Keratinocyte (primary cell): ENCODE data around the gene CHMP2B. TPM values are rescaled to one million over a fixed set of nuclear protein-coding genes. Genes with fewer than 3 reads are reported as not detected.

Experiments used
- DNase-seq: peaks from one replicate; pipeline ENCODE4 v3.0.0-alpha.2; 2011; ENCODE audit warnings: low read depth, missing footprints, low spot score
- FAIRE-seq: peaks from 2 replicates; lab custom pipeline; 2011; peaks lifted over from hg19 to GRCh38; lab: Jason Lieb, UNC
- H2AFZ ChIP-seq: 2 replicates; pipeline ENCODE4 v1.6.0; 2012; ENCODE audit warnings: low read length, control low read depth, inconsistent platforms; ENCODE audit not compliant: control insufficient read depth
- H3K27ac ChIP-seq: 2 replicates; pipeline ENCODE4 v1.5.1; 2011; ENCODE audit warnings: low read length; ENCODE audit not compliant: control insufficient read depth, insufficient read depth
- H3K27me3 ChIP-seq: 3 replicates; pipeline ENCODE4 v1.6.0; 2011; ENCODE audit warnings: low read length; ENCODE audit not compliant: control insufficient read depth, insufficient read depth; ENCODE audit errors: extremely low read depth
- H3K36me3 ChIP-seq, 2 experiments: 2 replicates in 1 of 2; 3 replicates in 1 of 2; pipeline ENCODE4 v1.5.1; 2011; ENCODE audit warnings: low read length in 2 of 2, mild to moderate bottlenecking in 1 of 2; ENCODE audit not compliant: control insufficient read depth in 2 of 2, insufficient read depth in 2 of 2; ENCODE audit errors: extremely low read depth in 1 of 2
- H3K4me1 ChIP-seq: 3 replicates; pipeline ENCODE4 v1.5.1; 2011; ENCODE audit warnings: low read length; ENCODE audit not compliant: control insufficient read depth, insufficient read depth; ENCODE audit errors: extremely low read depth
- H3K4me2 ChIP-seq: 3 replicates; pipeline ENCODE4 v1.6.0; 2011; ENCODE audit warnings: low read depth, low read length; ENCODE audit not compliant: control insufficient read depth, insufficient read depth; ENCODE audit errors: extremely low read depth
- H3K4me3 ChIP-seq, 3 experiments: fragments of 200-600 bp in 1 of 3; sonication (generic) in 1 of 3; 2 replicates in 2 of 3; 3 replicates in 1 of 3; pipeline ENCODE4 v1.5.1; 2011 to 2016; ENCODE audit warnings: low read length in 3 of 3, mild to moderate bottlenecking in 3 of 3, control low read depth in 2 of 3, inconsistent platforms in 1 of 3, low read depth in 1 of 3, mixed read lengths in 1 of 3, mixed run types in 1 of 3, moderate library complexity in 1 of 3; ENCODE audit not compliant: control insufficient read depth in 2 of 3, insufficient read depth in 2 of 3; ENCODE audit errors: extremely low read depth in 1 of 3
- H3K79me2 ChIP-seq: 2 replicates; pipeline ENCODE4 v1.6.0; 2012; ENCODE audit warnings: low read length; ENCODE audit not compliant: control insufficient read depth, insufficient read depth
- H3K9ac ChIP-seq: 3 replicates; pipeline ENCODE4 v1.6.0; 2011; ENCODE audit warnings: low read length; ENCODE audit not compliant: control insufficient read depth, insufficient read depth; ENCODE audit errors: extremely low read depth
- H3K9me1 ChIP-seq: 3 replicates; pipeline ENCODE4 v1.6.0; 2011; ENCODE audit warnings: low read length; ENCODE audit not compliant: control insufficient read depth, insufficient read depth; ENCODE audit errors: extremely low read depth
- H3K9me3 ChIP-seq: 2 replicates; pipeline ENCODE4 v1.5.1; 2012; ENCODE audit warnings: low read depth, low read length; ENCODE audit not compliant: control insufficient read depth
- H4K20me1 ChIP-seq: 3 replicates; pipeline ENCODE4 v1.6.0; 2011; ENCODE audit warnings: low read length; ENCODE audit not compliant: control insufficient read depth, insufficient read depth; ENCODE audit errors: extremely low read depth
- CTCF ChIP-seq, 3 experiments: IDR thresholded peaks in 1 of 3; conservative IDR thresholded peaks in 1 of 3; optimal IDR thresholded peaks in 1 of 3; 2 replicates in 2 of 3; 3 replicates in 1 of 3; pipeline versions ENCODE3 to v1.5.1; 2011; ENCODE audit warnings: low read length in 3 of 3, mild to moderate bottlenecking in 3 of 3, moderate library complexity in 2 of 3, control low read depth in 1 of 3, inconsistent platforms in 1 of 3; ENCODE audit not compliant: insufficient read depth in 2 of 3; ENCODE audit errors: extremely low read depth in 1 of 3
- EZH2 ChIP-seq: IDR thresholded peaks from one replicate; pipeline ENCODE4 v1.6.1; 2012; ENCODE audit warnings: inconsistent platforms, mild to moderate bottlenecking, low read length, moderate library complexity
- dilution Hi-C: fragments of 300-500 bp; cut with MboI; formaldehyde crosslinking; loops from one replicate; pipeline ENCODE4 v1.7.0; 2020; ENCODE audit warnings: low sequenced_read_pairs; ENCODE audit not compliant: extremely low pct_ligation_motif_present
- polyA minus RNA-seq, 3 experiments: library from RNA; depleted of rRNA, polyadenylated mRNA; stranded (reverse); fragments of >200 nt; gene quantifications; 1 replicate in 1 of 3; 2 replicates in 1 of 3; 3 replicates in 1 of 3; pipeline ENCODE4 v1.2.3, GENCODE V29; 2011
- polyA plus RNA-seq, 5 experiments: library from polyadenylated mRNA; depleted of rRNA in 3 of 5; stranded (reverse) in 3 of 5; stranded (forward) in 1 of 5; unstranded in 1 of 5; fragments of >200 nt; gene quantifications; 1 replicate in 1 of 5; 2 replicates in 3 of 5; 3 replicates in 1 of 5; pipeline versions ENCODE4 v1.2.1 to v1.2.3, GENCODE V29; 2011 to 2012; ENCODE audit warnings: missing spikeins in 2 of 5, low read depth in 1 of 5, low replicate concordance in 1 of 5

CHMP2B gene
- polyA plus RNA-seq (17.0 to 38.2 TPM (median 37.5 TPM) in 3 replicates), polyA minus RNA-seq (2.4 to 12.7 TPM (median 4.3 TPM) in 3 replicates)
- polyA plus RNA-seq (2011; ENCODE audit: low read depth): 111 TPM
- 23.0 and 42.6 TPM in 2 replicates for polyA plus RNA-seq (2011; cell fraction: cytosol; rRNA removed)
- polyA plus RNA-seq (2011; cell fraction: nucleus; rRNA removed): 22.2 and 32.0 TPM in 2 replicates
- 34.1 and 50.9 TPM in 2 replicates for polyA plus RNA-seq (2012; ENCODE audit: low replicate concordance)
- polyA minus RNA-seq (2011; cell fraction: cytosol; rRNA and poly(A)+ RNA removed): 27.4 TPM
- 6.0 and 15.6 TPM in 2 replicates for polyA minus RNA-seq (2011; cell fraction: nucleus; rRNA and poly(A)+ RNA removed)

- TF ChIP-seq CTCF (optimal IDR thresholded peaks at IDR 0.05 in 1 of 3, IDR thresholded peaks at IDR 0.05 in 1 of 3, conservative IDR thresholded peaks at IDR 0.05 in 1 of 3; ENCODE audit: extremely low read depth in 1 of 3, insufficient read depth in 2 of 3, low read length in 3 of 3) (no peak), EZH2 (no peak)
- peaks cover 51% of the 10 kb centered on the region for H3K79me2 ChIP-seq
- DNase-seq (no peak), FAIRE-seq (peak; percentile 88)
- H3K4me1 ChIP-seq: peaks cover 9% of the 10 kb centered on the region
- H3K4me3 ChIP-seq: peak within 1 kb of the TSS; percentile 81 to 100 (median 97)
- H3K27me3 ChIP-seq: no peaks in the 10 kb centered on the region
- peak within 1 kb of the TSS; percentile 88 for H3K4me2 ChIP-seq
- H3K9ac ChIP-seq: peak within 1 kb of the TSS; percentile 99
- peak within 1 kb of the TSS; percentile 92 for H2AFZ ChIP-seq
- no peaks in the 10 kb centered on the region for H3K9me3 ChIP-seq
- H4K20me1 ChIP-seq: no peaks in the 10 kb centered on the region
- peaks cover 3 to 5% of the 10 kb centered on the region in 2 experiments for H3K36me3 ChIP-seq
- dilution Hi-C loops: no loop called here
- peak within 1 kb of the TSS; percentile 98 for H3K27ac ChIP-seq
- H3K9me1 ChIP-seq: no peaks in the 10 kb centered on the region
Observed at GRCh38 chr3:87227104-87227834, at the start of gene CHMP2B. CHMP2B (plus strand) TSS chr3:87227309; CDS start chr3:87227523, 214 bp downstream.

- dilution Hi-C loops: no loop called here
- no peaks in the 10 kb centered on the region for H3K36me3 ChIP-seq
Observed at GRCh38 chr3:87179642-87180041, 47.5 kb upstream of the CHMP2B start.

More at GRCh38 chr3:87179642-87180041, 47.5 kb upstream of the CHMP2B start:
- H3K79me2 ChIP-seq: no peaks in the 10 kb centered on the region
- H3K27me3 ChIP-seq: no peaks in the 10 kb centered on the region
- TF ChIP-seq EZH2 (no peak), CTCF (optimal IDR thresholded peaks at IDR 0.05 in 1 of 3, IDR thresholded peaks at IDR 0.05 in 1 of 3, conservative IDR thresholded peaks at IDR 0.05 in 1 of 3; ENCODE audit: extremely low read depth in 1 of 3, insufficient read depth in 2 of 3, low read length in 3 of 3) (no peak)
- no peak overlapping the region for H3K27ac ChIP-seq
- no peak for FAIRE-seq
- H4K20me1 ChIP-seq: no peaks in the 10 kb centered on the region
- no peak overlapping the region for H3K4me3 ChIP-seq
- no peak overlapping the region for H3K4me2 ChIP-seq
- H3K9me3 ChIP-seq: no peaks in the 10 kb centered on the region
- DNase-seq: no peak
- H3K9ac ChIP-seq: no peak overlapping the region
- no peaks in the 10 kb centered on the region for H3K9me1 ChIP-seq
- no peaks in the 10 kb centered on the region for H3K4me1 ChIP-seq
- no peak overlapping the region for H2AFZ ChIP-seq
